SJSA1 (cell line): ENCODE measurements around the gene FBXO33. TPM values are rescaled to one million over a fixed set of nuclear protein-coding genes. Genes with fewer than 3 reads are reported as not detected.

Experiments
- DNase-seq, 2 experiments: peaks; one replicate each; pipeline ENCODE4 v3.0.0-alpha.2; 2015 to 2020; ENCODE audit warnings: low spot score in 2 of 2, low read depth in 1 of 2
- H3K27ac ChIP-seq: fragments of 250-450 bp; sonication (Bioruptor Pico); 2 replicates; pipeline ENCODE4 v1.5.1; 2020; ENCODE audit warnings: mild to moderate bottlenecking, moderate library complexity
- H3K27me3 ChIP-seq: fragments of 250-450 bp; sonication (Bioruptor Pico); replicated peaks from 2 replicates; pipeline ENCODE4 v1.5.1; 2020; ENCODE audit warnings: mild to moderate bottlenecking, moderate library complexity
- H3K36me3 ChIP-seq: fragments of 250-450 bp; sonication (Bioruptor Pico); 2 replicates; pipeline ENCODE4 v1.5.1; 2020; ENCODE audit warnings: mild to moderate bottlenecking
- H3K4me1 ChIP-seq: fragments of 250-450 bp; sonication (Bioruptor Pico); replicated peaks from 2 replicates; pipeline ENCODE4 v1.6.1; 2021; ENCODE audit warnings: mild to moderate bottlenecking
- H3K4me3 ChIP-seq: fragments of 250-450 bp; sonication (Bioruptor Pico); 2 replicates; pipeline ENCODE4 v1.5.1; 2020; ENCODE audit warnings: mild to moderate bottlenecking
- H3K9me3 ChIP-seq: fragments of 250-450 bp; sonication (Bioruptor Pico); replicated peaks from 2 replicates; pipeline ENCODE4 v1.5.1; 2020; ENCODE audit warnings: mild to moderate bottlenecking
- total RNA-seq: library from RNA; depleted of rRNA; stranded (reverse); fragments of >200 nt; shearing (Covaris generic); gene quantifications from 2 replicates; pipeline ENCODE4 v1.2.3, GENCODE V29; 2014

FBXO33 gene
- total RNA-seq, 1 experiment from 2014 or later, result 9.1 TPM

DNA sequence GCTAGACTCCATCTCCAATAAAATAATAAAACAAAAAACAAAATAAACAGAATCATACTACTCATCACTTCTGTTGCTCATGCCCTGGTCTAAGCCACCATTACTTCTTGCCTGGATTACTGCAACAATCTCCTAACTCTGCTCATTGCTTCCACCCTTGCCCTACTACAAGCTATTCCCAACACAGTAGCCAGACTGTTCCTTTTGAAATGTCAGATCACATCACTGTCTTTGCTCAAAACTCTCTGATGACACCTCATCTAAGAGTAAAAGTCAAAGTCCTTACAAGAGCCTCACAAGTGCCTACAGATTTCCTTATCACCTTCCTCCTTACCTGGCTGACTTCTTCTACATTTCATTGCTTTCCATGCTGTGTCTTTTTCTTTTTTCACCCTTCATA lies 10.0 kb downstream of the FBXO33 start:
- no peak for DNase-seq
- Histone ChIP-seq H3K27ac (no peak overlapping the region), H3K27me3 (no peaks in the 10 kb centered on the region), H3K36me3 (no peaks in the 10 kb centered on the region), H3K9me3 (no peaks in the 10 kb centered on the region), H3K4me3 (no peak overlapping the region), H3K4me1 (no peaks in the 10 kb centered on the region)

DNA sequence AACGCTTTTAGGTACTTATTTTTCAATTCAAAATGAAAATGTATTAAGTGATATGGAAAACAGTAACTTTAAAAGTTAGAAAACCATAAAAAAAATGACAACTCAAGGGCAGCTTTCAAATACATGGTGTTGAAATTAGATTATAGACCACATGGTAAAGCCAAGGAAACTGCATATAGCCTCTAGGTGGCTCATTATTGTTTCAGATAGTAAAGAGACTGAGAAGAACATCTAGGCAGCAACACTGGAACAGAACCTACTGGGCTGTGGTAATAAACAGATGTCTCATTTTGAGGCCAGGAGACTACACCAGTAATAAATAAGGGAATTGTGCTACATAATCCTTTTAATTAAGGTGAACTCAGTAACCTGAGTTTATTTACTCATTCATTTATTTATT lies 13.0 kb downstream of the FBXO33 start:
- H3K36me3 ChIP-seq, result no peaks in the 10 kb centered on the region
- no peak for DNase-seq
- H3K9me3 ChIP-seq, result no peaks in the 10 kb centered on the region
- H3K27me3 ChIP-seq, result no peaks in the 10 kb centered on the region
- no peak overlapping the region for H3K27ac ChIP-seq
- H3K4me1 ChIP-seq, result no peaks in the 10 kb centered on the region
- H3K4me3 ChIP-seq, result no peak overlapping the region

DNA sequence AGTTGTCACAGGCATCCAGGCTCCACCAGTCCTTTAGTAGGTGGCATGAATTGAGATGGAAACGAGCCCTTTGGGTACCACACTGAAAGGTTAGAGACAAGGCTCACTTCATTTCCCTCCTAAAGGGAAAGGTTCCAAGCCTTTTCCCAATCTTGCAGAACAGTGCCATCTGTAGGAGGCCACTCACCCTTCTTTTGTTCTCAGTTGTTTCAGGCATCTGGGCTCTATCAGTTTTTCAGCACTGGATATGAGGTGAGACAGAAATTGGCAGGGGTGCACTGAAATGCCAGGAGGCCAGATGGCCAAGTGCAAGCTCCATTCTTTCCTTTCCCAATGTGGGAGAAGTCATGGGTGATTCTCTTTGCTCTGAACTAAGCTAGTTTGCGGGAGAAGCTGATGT lies 15.2 kb downstream of the FBXO33 start:
- H3K27me3 ChIP-seq, result no peaks in the 10 kb centered on the region
- H3K27ac ChIP-seq, result no peak overlapping the region
- H3K4me3 ChIP-seq, result no peak overlapping the region
- no peak for DNase-seq
- H3K36me3 ChIP-seq, result no peaks in the 10 kb centered on the region
- H3K9me3 ChIP-seq, result no peaks in the 10 kb centered on the region
- H3K4me1 ChIP-seq, result no peaks in the 10 kb centered on the region

DNA sequence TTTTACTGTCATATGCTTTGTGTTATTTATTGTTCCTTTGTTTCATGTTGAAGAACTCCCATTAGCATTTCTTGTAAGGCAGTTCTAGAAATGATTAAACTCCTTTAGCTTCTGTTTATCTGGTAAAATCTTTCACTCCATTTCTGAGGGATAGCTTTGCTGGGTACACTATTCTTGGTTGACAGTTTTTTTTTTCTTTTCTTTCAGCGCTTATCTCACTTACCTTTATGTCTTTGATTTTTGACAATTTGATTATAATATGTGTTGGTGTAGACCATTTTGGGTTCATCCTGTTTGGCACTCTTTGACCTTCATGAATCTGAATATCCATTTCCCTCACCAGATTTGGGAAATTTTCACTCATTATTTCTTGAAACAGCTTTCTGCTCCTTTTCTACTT lies 16.2 kb downstream of the FBXO33 start:
- Histone ChIP-seq H3K4me3 (no peak overlapping the region), H3K36me3 (no peaks in the 10 kb centered on the region), H3K27me3 (no peaks in the 10 kb centered on the region), H3K9me3 (no peaks in the 10 kb centered on the region), H3K27ac (no peak overlapping the region), H3K4me1 (no peaks in the 10 kb centered on the region)
- no peak for DNase-seq

DNA sequence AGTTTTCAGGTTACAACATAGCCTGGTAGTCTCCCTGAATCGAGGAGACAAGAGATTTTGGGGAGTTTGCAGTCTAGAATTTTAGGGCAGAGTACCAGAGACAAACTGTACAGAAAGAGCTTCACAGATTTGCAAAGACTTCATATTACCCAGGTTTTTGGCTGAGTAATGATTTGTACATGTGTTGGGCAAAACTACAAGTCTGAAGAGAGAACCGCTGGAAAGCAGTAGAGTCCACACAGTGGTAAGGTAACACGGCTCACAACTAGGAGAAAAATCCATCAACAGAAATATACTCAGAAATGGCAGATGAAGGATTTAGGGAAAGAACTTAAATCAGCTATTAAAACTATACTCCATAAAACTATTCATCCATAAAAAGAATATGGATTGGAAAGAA lies 25.7 kb downstream of the FBXO33 start:
- H3K27ac ChIP-seq, result no peak overlapping the region
- H3K4me3 ChIP-seq, result no peak overlapping the region
- DNase-seq, result no peak
- H3K27me3 ChIP-seq, result no peaks in the 10 kb centered on the region
- no peaks in the 10 kb centered on the region for H3K4me1 ChIP-seq
- H3K9me3 ChIP-seq, result no peaks in the 10 kb centered on the region
- no peaks in the 10 kb centered on the region for H3K36me3 ChIP-seq

DNA sequence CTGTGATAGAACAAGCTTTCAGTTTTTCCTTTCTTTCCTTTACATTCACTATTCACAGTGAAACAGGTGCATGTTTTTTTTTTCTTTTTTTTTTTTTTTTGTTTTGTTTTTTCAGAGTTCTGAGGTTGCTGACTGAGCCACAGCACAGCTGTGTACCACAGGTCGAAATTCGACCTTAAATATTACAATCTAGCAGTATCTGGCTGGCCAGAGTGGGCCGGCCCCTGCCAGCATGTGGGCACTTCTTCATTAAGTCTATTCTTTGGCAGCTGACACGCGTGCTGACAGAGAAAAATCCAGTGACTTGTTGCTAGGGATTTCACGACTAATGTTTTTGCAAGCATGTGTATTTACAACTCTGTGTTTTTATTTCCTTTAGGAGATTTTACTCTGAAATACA lies 33.9 kb downstream of the FBXO33 start:
- Histone ChIP-seq H3K4me3 (no peak overlapping the region), H3K36me3 (peaks cover 3% of the 10 kb centered on the region; the same call in 1 of the 2 replicates), H3K9me3 (no peaks in the 10 kb centered on the region), H3K4me1 (no peaks in the 10 kb centered on the region), H3K27ac (no peak overlapping the region), H3K27me3 (no peaks in the 10 kb centered on the region)
- no peak for DNase-seq

DNA sequence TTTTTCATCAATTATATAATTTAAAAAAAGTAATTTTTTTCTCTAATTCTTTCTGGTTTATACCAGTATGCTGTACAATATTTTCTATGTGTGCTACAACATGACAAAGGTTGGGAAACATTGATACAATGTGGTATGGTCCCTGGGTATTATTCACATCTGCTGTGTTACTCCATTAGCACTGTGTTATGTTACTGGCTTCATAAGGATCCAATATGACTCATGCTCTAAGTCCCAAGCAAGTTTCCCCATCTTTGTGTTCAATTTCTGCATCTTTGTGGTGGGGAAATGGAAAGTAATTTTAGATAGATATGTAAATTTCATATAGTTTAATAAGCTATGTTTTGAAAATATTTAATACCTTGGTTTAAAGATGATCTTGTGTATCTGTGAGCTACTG lies 35.8 kb downstream of the FBXO33 start:
- Histone ChIP-seq H3K9me3 (no peaks in the 10 kb centered on the region), H3K36me3 (peaks cover 3% of the 10 kb centered on the region; the same call in 1 of the 2 replicates), H3K27ac (no peak overlapping the region), H3K4me3 (no peak overlapping the region), H3K4me1 (no peaks in the 10 kb centered on the region), H3K27me3 (no peaks in the 10 kb centered on the region)
- no peak for DNase-seq

DNA sequence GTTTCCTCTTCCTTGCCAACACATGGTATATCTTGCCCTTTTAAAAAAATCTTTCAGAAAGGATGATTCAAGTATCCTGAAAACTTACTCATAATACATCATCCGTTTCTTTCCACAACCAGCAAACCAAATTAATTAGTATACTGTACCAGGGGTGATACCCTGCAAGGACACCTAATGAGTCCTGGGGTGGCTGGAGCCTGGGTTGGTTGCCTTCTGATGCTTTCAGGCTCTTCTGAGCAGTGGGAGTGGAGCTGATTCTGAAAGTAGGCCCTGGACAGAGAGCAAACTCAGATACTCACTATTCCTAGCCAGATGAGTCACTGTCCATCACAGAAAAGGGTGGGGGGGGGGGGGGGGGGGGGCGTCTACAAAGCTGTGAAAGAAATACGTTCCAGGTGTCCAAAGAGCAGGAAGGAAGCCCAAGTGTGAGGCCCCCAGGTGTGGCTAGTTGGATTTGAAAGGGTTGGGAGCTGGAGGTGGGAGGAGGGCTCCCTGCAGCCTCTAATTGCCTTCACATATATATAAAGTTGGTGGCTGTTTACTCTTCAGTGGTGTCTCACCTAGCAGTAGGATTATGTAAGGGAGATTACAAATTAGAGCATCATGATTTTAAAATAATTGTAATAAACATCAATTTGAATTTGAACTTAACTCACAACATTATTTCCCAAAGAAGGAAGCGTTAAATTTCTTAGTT lies 36.5 kb downstream of the FBXO33 start:
- no peak overlapping the region for H3K27ac ChIP-seq
- no peak for DNase-seq
- H3K4me3 ChIP-seq, result no peak overlapping the region
- no peaks in the 10 kb centered on the region for H3K4me1 ChIP-seq
- H3K36me3 ChIP-seq, result peaks cover 3% of the 10 kb centered on the region; the same call in 1 of the 2 replicates
- no peaks in the 10 kb centered on the region for H3K27me3 ChIP-seq
- H3K9me3 ChIP-seq, result no peaks in the 10 kb centered on the region

DNA sequence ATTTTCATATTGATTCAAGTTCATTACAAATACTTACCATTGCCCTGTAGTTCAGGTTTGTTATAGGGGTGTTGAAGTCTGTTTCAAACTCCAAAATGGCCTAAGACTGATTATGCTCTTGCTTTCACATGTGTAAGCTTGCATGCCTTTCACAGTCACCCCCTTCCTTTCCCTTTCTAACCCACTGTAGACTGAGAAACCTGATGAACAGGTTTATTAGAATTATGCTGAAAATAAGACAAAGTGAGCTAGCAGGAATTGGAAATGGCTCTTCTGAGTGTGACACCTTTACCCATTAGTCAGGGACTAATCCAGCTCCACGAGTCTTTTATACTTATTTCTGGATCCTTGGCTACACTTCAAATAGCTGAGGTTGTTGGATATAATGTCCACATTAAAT lies 38.9 kb downstream of the FBXO33 start:
- Histone ChIP-seq H3K4me1 (no peaks in the 10 kb centered on the region), H3K36me3 (peaks cover 3% of the 10 kb centered on the region; the same call in 1 of the 2 replicates), H3K27me3 (no peaks in the 10 kb centered on the region), H3K9me3 (no peaks in the 10 kb centered on the region), H3K27ac (no peak overlapping the region), H3K4me3 (no peak overlapping the region)
- no peak for DNase-seq

DNA sequence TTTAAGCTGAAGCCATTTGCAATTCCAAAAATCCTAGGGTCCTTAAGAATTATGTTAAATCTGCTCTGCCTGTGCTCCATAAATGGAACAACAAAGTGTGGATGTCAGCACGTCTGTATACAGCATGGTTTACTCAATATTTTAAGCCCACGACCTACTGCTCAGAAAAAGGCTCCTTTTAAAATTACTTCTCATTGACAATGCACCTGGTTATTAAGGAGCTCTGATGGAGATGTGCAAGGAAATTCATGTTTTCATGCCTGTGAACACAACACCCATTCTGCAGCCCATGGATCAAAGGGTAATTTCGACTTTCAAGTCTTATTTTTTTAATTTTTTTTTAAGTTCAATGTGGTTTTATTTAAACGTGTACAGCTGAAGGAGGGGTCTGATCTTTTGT lies 48.1 kb downstream of the FBXO33 start:
- Histone ChIP-seq H3K27me3 (no peaks in the 10 kb centered on the region), H3K36me3 (no peaks in the 10 kb centered on the region), H3K27ac (no peak overlapping the region), H3K4me3 (no peak overlapping the region), H3K9me3 (no peaks in the 10 kb centered on the region), H3K4me1 (0 out of 2 replicates have a peak, but pooled peaks cover 3% of the 10 kb centered on the region)
- DNase-seq, result no peak

DNA sequence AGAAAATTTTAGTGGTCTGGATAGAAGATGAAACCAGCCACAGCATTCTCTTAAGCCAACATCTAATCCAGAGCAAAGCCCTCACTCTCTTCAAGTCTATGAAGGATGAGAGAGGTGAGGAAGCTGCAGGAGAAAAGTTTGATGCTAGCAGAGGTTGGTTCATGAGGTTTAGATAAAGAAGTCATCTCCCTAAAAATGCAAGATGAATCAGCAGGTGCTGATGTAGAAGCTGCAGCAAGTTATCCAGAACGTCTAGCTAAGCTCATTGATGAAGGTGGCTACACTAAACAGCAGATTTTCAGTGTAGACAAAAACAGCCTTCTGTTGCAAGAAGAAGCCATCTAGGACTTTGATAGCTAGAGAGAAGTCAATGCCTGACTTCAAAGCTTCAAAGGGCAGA lies 48.5 kb downstream of the FBXO33 start:
- H3K4me1 ChIP-seq, result 0 out of 2 replicates have a peak, but pooled peaks cover 3% of the 10 kb centered on the region
- no peak overlapping the region for H3K27ac ChIP-seq
- DNase-seq, result no peak
- H3K27me3 ChIP-seq, result no peaks in the 10 kb centered on the region
- no peaks in the 10 kb centered on the region for H3K36me3 ChIP-seq
- H3K4me3 ChIP-seq, result no peak overlapping the region
- H3K9me3 ChIP-seq, result no peaks in the 10 kb centered on the region

DNA sequence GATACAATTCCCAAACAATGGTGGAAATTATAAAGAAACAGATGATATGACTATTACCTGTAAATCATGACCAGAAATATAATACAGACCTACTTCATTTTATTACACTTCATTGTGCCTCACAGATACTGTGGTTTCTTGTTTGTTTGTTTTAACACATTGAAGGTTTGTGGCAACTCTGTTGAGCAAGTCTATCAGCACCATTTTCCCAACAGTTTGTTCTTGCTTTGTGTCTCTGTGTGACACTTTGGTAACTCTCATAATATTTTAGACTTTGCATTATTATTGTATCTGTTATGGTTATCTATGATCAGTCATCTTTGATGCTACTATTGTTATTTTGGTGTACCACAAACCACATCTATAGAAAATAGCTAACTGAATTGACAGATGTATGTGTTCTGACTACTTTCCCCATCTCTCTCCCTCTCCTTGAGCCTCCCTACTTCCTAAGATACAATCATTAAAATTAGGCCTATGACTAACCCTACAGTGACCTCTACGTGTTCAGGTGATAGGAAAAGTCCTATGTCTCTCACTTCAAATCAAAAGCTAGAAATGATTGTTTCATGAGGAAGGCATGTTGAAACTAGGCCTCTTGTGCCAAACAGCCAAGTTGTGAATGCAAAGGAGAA lies 49.1 kb downstream of the FBXO33 start:
- Histone ChIP-seq H3K36me3 (no peaks in the 10 kb centered on the region), H3K4me1 (0 out of 2 replicates have a peak, but pooled peaks cover 3% of the 10 kb centered on the region), H3K4me3 (no peak overlapping the region), H3K27ac (no peak overlapping the region), H3K9me3 (no peaks in the 10 kb centered on the region), H3K27me3 (no peaks in the 10 kb centered on the region)
- no peak for DNase-seq

DNA sequence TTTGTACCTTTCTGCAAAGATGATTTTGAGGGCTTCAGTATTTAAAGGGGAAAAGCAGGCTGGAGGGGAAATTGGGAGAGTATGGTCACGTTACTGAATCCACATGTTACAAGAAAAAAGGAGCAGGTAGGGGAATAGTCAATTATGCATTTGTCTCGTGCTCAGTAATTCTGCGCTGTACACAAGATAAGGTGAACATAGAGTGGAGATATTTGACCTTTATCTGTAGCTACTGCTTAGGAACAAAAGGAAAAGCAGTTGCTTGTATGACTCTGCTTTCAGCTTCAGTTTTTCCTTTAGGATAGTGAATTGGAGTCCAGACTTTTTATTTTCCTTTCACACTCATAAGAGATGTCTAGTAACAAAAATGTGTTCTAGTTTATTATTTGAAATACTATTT lies 49.8 kb downstream of the FBXO33 start:
- no peak for DNase-seq
- Histone ChIP-seq H3K4me1 (0 out of 2 replicates have a peak, but pooled peaks cover 3% of the 10 kb centered on the region), H3K4me3 (no peak overlapping the region), H3K36me3 (no peaks in the 10 kb centered on the region), H3K27me3 (no peaks in the 10 kb centered on the region), H3K9me3 (no peaks in the 10 kb centered on the region), H3K27ac (no peak overlapping the region)

DNA sequence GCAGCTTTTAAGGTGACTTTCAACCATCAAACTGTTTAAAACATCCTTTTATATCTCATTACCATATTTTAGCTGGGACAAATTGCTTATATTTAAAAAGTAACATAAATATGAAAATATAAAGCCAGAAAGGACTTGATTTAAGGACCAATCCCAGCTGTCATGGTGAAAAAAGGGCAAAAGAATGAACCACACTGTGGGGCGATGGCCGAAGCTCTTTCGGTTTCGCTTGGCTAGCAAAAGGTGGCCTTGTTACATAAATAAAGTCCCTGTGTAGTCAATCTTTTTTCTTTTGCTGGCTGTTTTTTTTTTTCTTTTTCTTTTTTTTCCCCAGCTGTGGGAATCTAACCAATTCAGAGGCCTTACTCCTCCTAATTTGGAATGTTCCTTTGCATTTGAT lies 50.9 kb downstream of the FBXO33 start:
- Histone ChIP-seq H3K36me3 (no peaks in the 10 kb centered on the region), H3K9me3 (no peaks in the 10 kb centered on the region), H3K27ac (peak overlapping the region; percentile 29; the same call in 1 of the 2 replicates), H3K4me1 (peaks cover 11% of the 10 kb centered on the region), H3K4me3 (no peak overlapping the region; the same call in 1 of the 2 replicates), H3K27me3 (no peaks in the 10 kb centered on the region)
- peak in 1 of 2 experiments; percentile 21 for DNase-seq
